Activated naive CD4-positive, alpha-beta T cell treated with anti-CD3 and anti-CD28 coated beads, Interleukin-2, amount 50 U/mL, for 72 hours (primary cell): ENCODE measurements around the gene NEUROG1. TPM values are rescaled to one million over a fixed set of nuclear protein-coding genes. Genes with fewer than 3 reads are reported as not detected.
"Not testable (repeated sequence)": the region's sequence is repeated elsewhere in the genome, so short reads cannot be mapped to it uniquely, and the experiment has no call there.

Experiments
- ATAC-seq, 2 donors: fragments of 150-1000 bp; cut with Tn5 transposase; 2 replicates each; pipeline ENCODE4 v1.10.0; 2021; ENCODE audit warnings: mild to moderate bottlenecking in 2 of 2, moderate library complexity in 2 of 2
- DNase-seq, 2 donors: peaks; one replicate each; pipeline ENCODE4 v3.0.0; 2021 to 2022; ENCODE audit warnings: low spot score in 2 of 2
- H3K27ac Mint-ChIP-seq, 2 donors: one replicate each; pipeline ENCODE4 v1.8.0; 2022; ENCODE audit warnings: mild to moderate bottlenecking in 2 of 2, mixed read lengths in 2 of 2
- H3K36me3 Mint-ChIP-seq, 2 donors: one replicate each; pipeline ENCODE4 v1.8.0; 2022; ENCODE audit warnings: mixed read lengths in 2 of 2
- H3K9me3 Mint-ChIP-seq, 2 donors: one replicate each; pipeline ENCODE4 v1.8.0; 2022; ENCODE audit warnings: mixed read lengths in 2 of 2
- total RNA-seq, 2 donors: library from RNA; stranded (reverse); gene quantifications; one replicate each; pipeline ENCODE4 v1.2.3, GENCODE V29; 2022

The NEUROG1 gene
- total RNA-seq, 2 donors from 2014 or later = not detected

GRCh38 chr5:135517631-135518030, 18.1 kb downstream of the NEUROG1 start:
- H3K36me3 Mint-ChIP-seq = peaks cover 0 to 12% of the 10 kb centered on the region in 2 donors
- H3K9me3 Mint-ChIP-seq = peaks cover 0 to 10% of the 10 kb centered on the region in 2 donors
- no peak for DNase-seq
- ATAC-seq = no peak
- H3K27ac Mint-ChIP-seq = no peak overlapping the region

- no peak for DNase-seq
- no peaks in the 10 kb centered on the region for H3K9me3 Mint-ChIP-seq
- ATAC-seq = no peak
- no peaks in the 10 kb centered on the region for H3K36me3 Mint-ChIP-seq
- H3K27ac Mint-ChIP-seq = no peak overlapping the region
Measured at GRCh38 chr5:135514116-135514515, 21.6 kb downstream of the NEUROG1 start.

GRCh38 chr5:135511761-135512575, 23.8 kb downstream of the NEUROG1 start:
- DNase-seq (no peak), ATAC-seq (no peak)
- Mint-ChIP-seq H3K27ac (no peak overlapping the region), H3K36me3 (no peaks in the 10 kb centered on the region), H3K9me3 (no peaks in the 10 kb centered on the region)

GRCh38 chr5:135509995-135510394, 25.8 kb downstream of the NEUROG1 start:
- DNase-seq = no peak
- Mint-ChIP-seq H3K36me3 (no peaks in the 10 kb centered on the region), H3K9me3 (no peaks in the 10 kb centered on the region), H3K27ac (no peak overlapping the region)
- ATAC-seq = no peak

- Mint-ChIP-seq H3K9me3 (no peaks in the 10 kb centered on the region), H3K36me3 (no peaks in the 10 kb centered on the region), H3K27ac (no peak overlapping the region)
- DNase-seq (no peak), ATAC-seq (peak in 1 of 2 donors; percentile 43)
Measured at GRCh38 chr5:135508496-135509005, 27.2 kb downstream of the NEUROG1 start.

- Mint-ChIP-seq H3K36me3 (no peaks in the 10 kb centered on the region), H3K9me3 (no peaks in the 10 kb centered on the region), H3K27ac (no peak overlapping the region)
- ATAC-seq (no peak), DNase-seq (no peak)
Measured at GRCh38 chr5:135505973-135506372, 29.8 kb downstream of the NEUROG1 start.

GRCh38 chr5:135504376-135504775, 31.4 kb downstream of the NEUROG1 start:
- Mint-ChIP-seq H3K36me3 (no peaks in the 10 kb centered on the region), H3K27ac (no peak overlapping the region), H3K9me3 (no peaks in the 10 kb centered on the region)
- no peak for ATAC-seq
- no peak for DNase-seq

GRCh38 chr5:135503871-135504270, 31.9 kb downstream of the NEUROG1 start:
- Mint-ChIP-seq H3K27ac (no peak overlapping the region), H3K9me3 (no peaks in the 10 kb centered on the region), H3K36me3 (no peaks in the 10 kb centered on the region)

GRCh38 chr5:135502836-135503520, 32.8 kb downstream of the NEUROG1 start:
- Mint-ChIP-seq H3K27ac (no peak overlapping the region), H3K9me3 (no peaks in the 10 kb centered on the region), H3K36me3 (no peaks in the 10 kb centered on the region)
- DNase-seq (no peak), ATAC-seq (no peak)

More at GRCh38 chr5:135503871-135504270, 31.9 kb downstream of the NEUROG1 start:
- DNase-seq = no peak
- no peak for ATAC-seq

GRCh38 chr5:135501965-135502364, 33.8 kb downstream of the NEUROG1 start:
- H3K36me3 Mint-ChIP-seq = no peaks in the 10 kb centered on the region
- no peak for DNase-seq
- no peak overlapping the region for H3K27ac Mint-ChIP-seq
- H3K9me3 Mint-ChIP-seq = no peaks in the 10 kb centered on the region
- ATAC-seq = no peak

- Mint-ChIP-seq H3K9me3 (no peaks in the 10 kb centered on the region), H3K36me3 (no peaks in the 10 kb centered on the region), H3K27ac (no peak overlapping the region)
- DNase-seq (no peak), ATAC-seq (no peak)
Measured at GRCh38 chr5:135498637-135498995, 37.1 kb downstream of the NEUROG1 start.

GRCh38 chr5:135497971-135498636, 37.7 kb downstream of the NEUROG1 start:
- no peaks in the 10 kb centered on the region for H3K36me3 Mint-ChIP-seq
- DNase-seq (no peak), ATAC-seq (no peak)
- H3K9me3 Mint-ChIP-seq = no peaks in the 10 kb centered on the region
- H3K27ac Mint-ChIP-seq = no peak overlapping the region

- H3K27ac Mint-ChIP-seq, H3K9me3 Mint-ChIP-seq: not testable (repeated sequence)
Measured at GRCh38 chr5:135495531-135495930, 40.2 kb downstream of the NEUROG1 start.

GRCh38 chr5:135494196-135494595, 41.6 kb downstream of the NEUROG1 start:
- Mint-ChIP-seq H3K36me3 (peaks cover 0 to 6% of the 10 kb centered on the region in 2 donors), H3K9me3 (no peaks in the 10 kb centered on the region), H3K27ac (no peak overlapping the region)
- ATAC-seq = no peak
- no peak for DNase-seq

More at GRCh38 chr5:135495531-135495930, 40.2 kb downstream of the NEUROG1 start:
- not testable (repeated sequence) for DNase-seq, H3K36me3 Mint-ChIP-seq, ATAC-seq

GRCh38 chr5:135493406-135494180, 42.2 kb downstream of the NEUROG1 start:
- DNase-seq (no peak), ATAC-seq (peak; percentile 18 to 79)
- Mint-ChIP-seq H3K9me3 (no peaks in the 10 kb centered on the region), H3K36me3 (peaks cover 0 to 6% of the 10 kb centered on the region in 2 donors), H3K27ac (no peak overlapping the region)

GRCh38 chr5:135492319-135492626, 43.5 kb downstream of the NEUROG1 start:
- Mint-ChIP-seq H3K27ac (no peak overlapping the region), H3K36me3 (peaks cover 0 to 6% of the 10 kb centered on the region in 2 donors), H3K9me3 (no peaks in the 10 kb centered on the region)
- DNase-seq (no peak), ATAC-seq (no peak)
